ENCODE results near the gene RSAD2. TPM values are rescaled to one million over a fixed set of nuclear protein-coding genes. Genes with fewer than 3 reads are reported as not detected.
"Not testable (repeated sequence)": the region's sequence is repeated elsewhere in the genome, so short reads cannot be mapped to it uniquely, and the experiment has no call there.

The RSAD2 gene
- total RNA-seq, 1 donor = 1.3 TPM

DNA sequence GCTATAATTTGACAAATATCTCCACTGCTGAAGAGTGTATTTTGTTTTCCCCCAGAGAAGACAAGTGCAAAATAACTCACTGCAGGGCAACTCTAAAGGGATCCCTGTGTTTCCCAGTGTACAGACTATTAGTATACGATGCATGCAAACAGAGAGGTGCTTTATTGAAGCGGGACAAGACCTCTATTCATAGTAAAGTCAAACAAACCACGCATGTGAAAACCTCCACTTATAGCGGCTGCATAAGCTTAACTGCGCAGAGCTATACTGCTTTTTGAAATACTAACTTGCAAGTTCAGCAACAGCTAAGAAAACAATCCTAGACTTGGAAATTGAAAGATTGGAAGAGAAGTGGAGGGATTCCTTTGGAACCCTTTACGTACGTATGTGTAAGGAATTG, 55.3 kb downstream of the RSAD2 start:
- DNase-seq (ENCODE audit: low read depth) = no peak
- H3K4me3 ChIP-seq (ENCODE audit: low read depth, low read length) = no peak overlapping the region
- TF ChIP-seq, protein P1, sequence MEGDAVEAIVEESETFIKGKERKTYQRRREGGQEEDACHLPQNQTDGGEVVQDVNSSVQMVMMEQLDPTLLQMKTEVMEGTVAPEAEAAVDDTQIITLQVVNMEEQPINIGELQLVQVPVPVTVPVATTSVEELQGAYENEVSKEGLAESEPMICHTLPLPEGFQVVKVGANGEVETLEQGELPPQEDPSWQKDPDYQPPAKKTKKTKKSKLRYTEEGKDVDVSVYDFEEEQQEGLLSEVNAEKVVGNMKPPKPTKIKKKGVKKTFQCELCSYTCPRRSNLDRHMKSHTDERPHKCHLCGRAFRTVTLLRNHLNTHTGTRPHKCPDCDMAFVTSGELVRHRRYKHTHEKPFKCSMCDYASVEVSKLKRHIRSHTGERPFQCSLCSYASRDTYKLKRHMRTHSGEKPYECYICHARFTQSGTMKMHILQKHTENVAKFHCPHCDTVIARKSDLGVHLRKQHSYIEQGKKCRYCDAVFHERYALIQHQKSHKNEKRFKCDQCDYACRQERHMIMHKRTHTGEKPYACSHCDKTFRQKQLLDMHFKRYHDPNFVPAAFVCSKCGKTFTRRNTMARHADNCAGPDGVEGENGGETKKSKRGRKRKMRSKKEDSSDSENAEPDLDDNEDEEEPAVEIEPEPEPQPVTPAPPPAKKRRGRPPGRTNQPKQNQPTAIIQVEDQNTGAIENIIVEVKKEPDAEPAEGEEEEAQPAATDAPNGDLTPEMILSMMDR (IDR thresholded peaks at IDR 0.05; ENCODE audit: insufficient read depth, low read depth, low read length) = no peak

DNA sequence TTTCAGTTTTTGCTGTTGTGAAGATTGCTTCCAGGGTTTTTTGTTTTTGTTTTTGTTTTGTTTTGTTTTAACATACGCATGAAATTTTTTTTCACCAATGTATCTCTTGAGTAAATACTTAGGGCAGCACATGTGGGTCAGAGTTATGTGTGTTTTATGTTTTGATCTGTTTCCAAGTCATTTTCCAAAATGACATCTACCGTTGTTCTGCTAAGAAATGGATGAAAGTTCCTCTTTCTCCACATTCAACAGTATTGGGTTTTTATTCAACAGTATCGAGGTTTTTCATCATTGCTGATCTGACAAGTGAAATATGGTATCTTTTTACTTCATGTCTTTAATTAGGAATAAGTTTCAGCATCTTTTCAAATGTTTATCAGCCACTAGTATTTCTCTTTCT, 56.3 kb downstream of the RSAD2 start:
- no peak overlapping the region for H3K4me3 ChIP-seq (ENCODE audit: low read depth, low read length)
- no peak for DNase-seq (ENCODE audit: low read depth)
- TF ChIP-seq, protein P1 (IDR thresholded peaks at IDR 0.05; ENCODE audit: insufficient read depth, low read depth, low read length) = no peak

DNA sequence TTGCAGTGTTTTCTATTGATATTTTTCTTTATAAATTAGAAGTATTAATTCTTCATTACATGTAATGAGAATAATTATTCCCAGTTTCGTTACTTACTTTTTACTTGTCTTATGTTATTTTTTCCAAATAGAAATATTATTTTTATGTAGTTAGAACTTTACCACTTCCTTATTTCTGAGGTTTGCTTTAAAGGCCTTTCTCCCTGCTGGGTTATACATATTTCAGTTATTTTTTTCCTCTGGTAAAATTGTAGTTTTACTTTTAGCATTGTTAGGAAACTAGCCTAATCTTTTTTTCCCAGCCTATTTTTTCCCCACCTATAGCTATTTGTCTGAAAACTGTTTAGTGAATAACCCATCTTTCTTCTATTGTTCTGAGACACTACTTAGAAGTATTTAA, 56.8 kb downstream of the RSAD2 start:
- no peak overlapping the region for H3K4me3 ChIP-seq (ENCODE audit: low read depth, low read length)
- DNase-seq (ENCODE audit: low read depth) = no peak
- TF ChIP-seq, protein P1 (IDR thresholded peaks at IDR 0.05; ENCODE audit: insufficient read depth, low read depth, low read length) = no peak

DNA sequence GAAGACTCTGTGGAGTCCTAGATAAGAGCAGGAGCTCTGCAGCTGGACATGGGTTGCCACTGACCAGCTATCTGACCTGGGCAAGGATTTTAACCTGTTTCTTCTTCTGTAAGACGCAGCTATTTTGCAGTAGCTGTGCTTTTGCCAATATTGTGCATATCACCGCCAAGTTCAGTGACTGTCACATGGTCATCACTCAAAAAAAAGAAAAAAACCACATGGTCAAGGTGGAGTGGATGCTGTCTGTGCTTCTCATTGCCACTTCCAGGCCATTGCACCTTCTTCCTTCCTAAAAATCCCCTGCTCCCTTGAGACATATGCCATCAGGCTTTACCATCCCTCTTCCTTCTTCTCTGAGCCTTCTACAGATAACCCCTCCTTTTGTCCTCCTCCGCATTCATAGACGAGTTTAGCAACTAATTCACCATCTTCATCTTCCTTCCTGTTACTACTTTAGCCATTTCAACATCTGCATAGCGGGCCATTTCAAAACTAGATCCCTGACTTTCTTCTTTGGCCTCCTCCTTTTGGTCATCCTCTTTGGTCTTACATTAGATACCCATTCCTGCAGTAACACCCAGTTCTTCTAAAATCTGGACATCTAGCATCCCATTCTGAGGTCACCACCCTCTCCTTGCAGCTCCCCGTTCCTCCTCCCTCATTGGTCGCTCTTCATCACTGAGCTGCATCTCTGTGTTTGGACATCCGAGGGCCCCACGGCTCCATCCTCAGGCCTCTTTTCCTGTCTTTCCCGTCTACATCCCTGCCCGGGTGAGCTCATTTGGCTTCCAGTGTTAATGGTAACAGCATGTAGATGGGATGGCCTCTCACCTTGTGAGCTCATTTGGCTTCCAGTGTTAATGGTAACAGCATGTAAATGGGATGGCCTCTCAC, 57.4 kb downstream of the RSAD2 start:
- TF ChIP-seq, protein P1 (IDR thresholded peaks at IDR 0.05; ENCODE audit: insufficient read depth, low read depth, low read length) = no peak
- DNase-seq (ENCODE audit: low read depth) = no peak
- H3K4me3 ChIP-seq (ENCODE audit: low read depth, low read length) = no peak overlapping the region

DNA sequence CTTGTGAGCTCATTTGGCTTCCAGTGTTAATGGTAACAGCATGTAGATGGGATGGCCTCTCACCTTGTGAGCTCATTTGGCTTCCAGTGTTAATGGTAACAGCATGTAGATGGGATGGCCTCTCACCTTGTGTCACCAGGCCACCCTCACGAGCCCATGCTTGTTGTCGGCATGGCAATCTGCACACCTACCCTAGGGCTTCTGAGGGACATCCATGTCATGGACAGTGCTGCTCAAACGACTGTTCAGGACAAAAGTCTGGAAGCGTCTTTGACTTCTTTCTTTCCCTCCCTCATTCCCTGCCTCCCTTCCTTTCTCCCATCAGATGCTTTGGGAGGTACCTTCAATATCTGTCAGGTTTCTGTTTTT, 58.1 kb downstream of the RSAD2 start:
- not testable (repeated sequence) for DNase-seq (ENCODE audit: low read depth); H3K4me3 ChIP-seq (ENCODE audit: low read depth, low read length)

DNA sequence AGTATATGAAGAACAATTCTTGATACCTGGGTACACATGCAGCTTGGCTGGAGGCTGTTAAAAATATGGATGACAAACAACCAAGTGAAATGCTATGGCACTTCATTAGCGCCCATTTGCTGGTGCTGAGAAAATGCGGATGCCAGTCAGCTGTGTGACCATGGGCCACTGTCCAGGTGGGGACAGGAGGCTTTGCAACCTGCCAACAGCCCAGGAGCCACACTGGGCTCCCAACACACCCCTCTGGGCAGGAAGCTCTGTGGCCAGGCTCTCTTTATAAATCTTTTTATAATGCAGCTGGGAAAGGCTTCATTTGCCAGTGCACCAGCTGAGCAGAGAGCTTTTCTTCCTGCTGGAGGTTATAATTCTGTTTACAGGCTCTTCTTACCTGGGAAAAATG, 59.6 kb downstream of the RSAD2 start:
- DNase-seq (ENCODE audit: low read depth) = no peak
- TF ChIP-seq, protein P1 (IDR thresholded peaks at IDR 0.05; ENCODE audit: insufficient read depth, low read depth, low read length) = no peak
- H3K4me3 ChIP-seq (ENCODE audit: low read depth, low read length) = no peak overlapping the region

DNA sequence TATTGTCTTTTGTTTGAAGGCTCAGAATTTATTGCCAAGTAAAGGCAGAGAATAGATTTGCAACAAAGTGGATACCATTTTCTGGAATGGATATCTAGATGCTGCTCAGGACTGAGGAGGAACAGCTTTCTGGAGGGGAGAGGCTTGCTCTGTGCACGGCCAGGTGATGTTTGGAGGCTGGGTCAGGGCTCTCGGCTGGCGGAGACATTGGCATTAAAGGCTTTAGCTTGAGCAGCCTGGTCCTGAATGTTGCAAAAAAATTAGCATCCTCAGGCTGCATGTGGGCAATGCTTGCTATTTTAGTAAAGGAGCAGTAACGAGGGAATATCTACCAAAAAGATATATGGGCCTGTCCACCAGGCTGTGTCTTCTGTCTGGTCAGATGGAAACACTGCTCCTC, 60.0 kb downstream of the RSAD2 start:
- TF ChIP-seq, protein P1 (IDR thresholded peaks at IDR 0.05; ENCODE audit: insufficient read depth, low read depth, low read length) = no peak
- no peak for DNase-seq (ENCODE audit: low read depth)
- no peak overlapping the region for H3K4me3 ChIP-seq (ENCODE audit: low read depth, low read length)
